GM18951 (cell line): Measurements from ENCODE around the gene TMEM218.

Experiments
- POLR2A ChIP-seq: IDR thresholded peaks from 4 replicates; pipeline ENCODE4 v1.6.1; 2011; ENCODE audit warnings: mild to moderate bottlenecking; ENCODE audit not compliant: insufficient read length, insufficient read depth; ENCODE audit errors: extremely low read depth
- in situ Hi-C: fragments of 300-500 bp; cut with MboI; formaldehyde crosslinking; loops from one replicate; pipeline ENCODE4 v1.12.0; 2022; ENCODE audit warnings: low sequenced_read_pairs, mixed read lengths, inconsistent platforms; ENCODE audit not compliant: unreplicated experiment

The TMEM218 gene

DNA sequence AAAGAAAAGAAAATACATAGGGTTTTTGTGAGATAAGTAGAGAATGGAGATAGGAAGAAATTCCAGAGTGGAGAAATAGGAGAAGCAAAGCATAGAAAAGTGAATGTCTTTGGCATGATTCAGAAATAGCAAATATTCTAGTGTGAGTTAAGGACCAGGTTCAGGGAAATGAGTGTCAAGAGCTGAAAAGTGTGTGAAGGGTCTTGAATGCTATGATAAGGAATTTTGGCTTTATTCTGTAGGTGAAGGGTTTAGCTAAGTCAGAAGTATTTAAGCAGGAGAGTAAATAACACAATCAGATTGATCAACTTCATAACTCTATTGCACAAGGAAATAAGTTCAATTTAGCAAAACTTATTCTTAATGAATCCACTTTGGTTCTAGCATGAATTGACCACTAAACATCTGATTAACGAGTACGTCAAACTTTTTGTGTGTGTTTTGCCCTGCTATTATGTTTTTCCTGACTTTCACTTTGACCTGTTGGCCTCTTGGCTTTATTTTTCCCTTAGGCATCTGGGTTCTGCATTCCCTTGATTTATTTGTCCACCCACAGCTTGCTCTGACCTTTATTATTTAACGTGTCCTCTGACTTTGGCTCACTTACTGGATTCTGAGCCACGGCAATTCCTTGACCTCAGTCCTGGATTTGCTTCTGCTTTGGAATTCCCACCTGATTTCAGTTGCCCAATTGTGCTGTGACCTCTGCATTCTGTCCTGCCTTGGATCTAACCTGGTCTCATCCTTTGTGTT lies 11.9 kb upstream of the TMEM218 start:
- no peak for TF ChIP-seq POLR2A
- in situ Hi-C loops, result no loop called here

DNA sequence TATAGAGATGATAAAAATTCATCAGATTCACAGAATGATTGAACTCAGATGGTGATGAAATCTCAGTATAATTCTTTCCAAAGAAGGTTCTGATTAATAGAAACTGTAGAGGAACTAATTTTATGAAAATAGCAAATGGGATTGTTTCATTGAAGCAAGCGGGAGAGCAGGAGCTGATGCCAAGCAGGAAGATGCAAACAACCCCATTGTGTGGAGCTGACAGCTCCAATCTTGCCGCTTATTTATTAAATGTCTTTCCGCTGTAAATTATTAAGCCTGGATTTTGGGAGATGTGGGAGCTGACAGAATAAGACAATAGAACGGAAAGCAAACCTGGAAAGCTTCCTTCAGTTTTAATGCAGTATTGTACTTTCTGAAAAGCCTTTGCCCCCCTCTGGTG lies 6.0 kb upstream of the TMEM218 start:
- in situ Hi-C loops, result no loop called here
- TF ChIP-seq POLR2A, result no peak

DNA sequence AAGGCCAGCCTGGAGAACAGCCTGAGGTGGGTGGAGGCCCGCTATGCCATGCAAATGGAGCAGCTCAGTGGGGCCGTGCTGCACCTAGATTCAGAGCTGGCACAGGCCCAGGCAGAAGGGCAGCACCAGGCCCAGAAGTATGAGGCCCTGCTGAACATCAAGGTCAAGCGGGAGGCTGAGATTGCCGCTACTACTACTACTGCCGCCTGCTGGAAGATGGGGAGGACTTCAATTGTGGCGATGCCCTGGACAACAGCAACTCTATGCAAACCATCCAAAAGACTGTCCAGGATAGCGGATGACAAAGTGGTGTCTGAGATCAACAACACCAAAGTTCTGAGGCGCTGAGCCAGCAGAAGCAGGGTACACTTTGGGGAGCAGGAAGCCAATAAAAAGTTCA lies 3.1 kb upstream of the TMEM218 start:
- TF ChIP-seq POLR2A, result no peak
- in situ Hi-C loops, result no loop called here

DNA sequence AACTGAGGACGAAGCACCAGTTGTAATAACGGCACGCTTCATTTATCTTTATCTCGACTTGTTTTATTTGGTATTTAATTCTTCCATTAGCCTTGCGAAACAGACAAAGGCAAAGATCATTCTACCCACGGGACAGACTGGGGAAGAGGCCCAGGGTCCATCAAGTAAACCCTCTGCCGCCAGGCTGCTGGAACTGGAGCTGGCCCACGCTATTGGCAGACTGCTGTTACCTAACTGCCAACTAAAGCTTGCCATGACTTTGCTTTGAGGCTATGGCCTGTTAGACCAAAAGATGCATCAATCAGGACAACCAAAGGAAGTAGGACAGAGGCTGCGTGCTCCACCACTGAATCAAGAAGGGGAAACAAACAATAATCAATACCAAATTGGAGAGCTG lies 780 bp upstream of the TMEM218 start:
- in situ Hi-C loops, result no loop called here
- TF ChIP-seq POLR2A, result no peak

- no peak for TF ChIP-seq POLR2A
- in situ Hi-C loops, result no loop called here
Measured at GRCh38 chr11:125111001-125111342, 454 bp downstream of the TMEM218 start.

DNA sequence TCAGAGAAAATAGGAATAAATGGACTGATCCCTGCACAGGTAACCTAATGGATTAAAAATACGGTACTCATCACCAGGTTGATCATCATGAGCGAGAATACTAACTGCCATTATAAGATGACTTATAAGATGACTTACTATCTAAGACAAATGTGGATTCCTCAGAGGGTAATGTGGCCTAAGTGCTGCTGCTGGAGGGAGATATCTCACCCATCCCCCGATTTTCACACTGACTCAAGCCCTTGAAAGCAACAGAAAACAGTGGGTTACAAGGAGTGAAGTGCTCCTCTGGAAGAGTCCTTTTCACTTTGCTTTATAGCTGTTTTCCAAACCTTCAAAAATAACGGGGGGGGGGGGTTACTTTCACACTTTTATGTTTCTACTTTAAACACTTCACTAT lies 920 bp downstream of the TMEM218 start:
- in situ Hi-C loops, result no loop called here
- TF ChIP-seq POLR2A, result no peak

DNA sequence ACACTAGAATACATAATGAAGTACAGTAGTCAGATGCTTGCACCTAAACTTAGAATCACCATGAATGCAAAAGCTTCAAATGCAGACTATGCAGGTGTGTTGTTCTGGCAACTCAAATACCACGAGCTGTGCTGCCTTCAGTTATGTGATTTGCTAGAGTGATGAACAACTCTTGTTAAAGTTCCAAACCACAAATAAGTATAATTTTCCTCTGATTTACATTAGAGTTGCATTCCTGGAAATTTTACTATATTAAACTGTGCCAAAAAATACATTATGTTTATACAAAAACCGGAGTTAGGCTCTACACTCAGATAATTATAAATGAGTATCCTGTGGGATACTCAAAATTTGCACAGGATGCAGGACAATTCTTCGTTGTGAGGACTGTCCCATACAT lies 3.0 kb downstream of the TMEM218 start:
- TF ChIP-seq POLR2A, result no peak
- in situ Hi-C loops, result no loop called here

- TF ChIP-seq POLR2A, result no peak
- in situ Hi-C loops, result no loop called here
Measured at GRCh38 chr11:125105926-125106325, 5.5 kb downstream of the TMEM218 start.

GRCh38 chr11:125102510-125102909 lies 8.9 kb downstream of the TMEM218 start:
- in situ Hi-C loops, result no loop called here

GRCh38 chr11:125102025-125102424 lies 9.4 kb downstream of the TMEM218 start:
- TF ChIP-seq POLR2A, result no peak
- in situ Hi-C loops, result no loop called here

More at GRCh38 chr11:125102510-125102909, 8.9 kb downstream of the TMEM218 start:
- TF ChIP-seq POLR2A, result no peak

- in situ Hi-C loops, result no loop called here
- no peak for TF ChIP-seq POLR2A
Measured at GRCh38 chr11:125101596-125101995, 9.8 kb downstream of the TMEM218 start.

DNA sequence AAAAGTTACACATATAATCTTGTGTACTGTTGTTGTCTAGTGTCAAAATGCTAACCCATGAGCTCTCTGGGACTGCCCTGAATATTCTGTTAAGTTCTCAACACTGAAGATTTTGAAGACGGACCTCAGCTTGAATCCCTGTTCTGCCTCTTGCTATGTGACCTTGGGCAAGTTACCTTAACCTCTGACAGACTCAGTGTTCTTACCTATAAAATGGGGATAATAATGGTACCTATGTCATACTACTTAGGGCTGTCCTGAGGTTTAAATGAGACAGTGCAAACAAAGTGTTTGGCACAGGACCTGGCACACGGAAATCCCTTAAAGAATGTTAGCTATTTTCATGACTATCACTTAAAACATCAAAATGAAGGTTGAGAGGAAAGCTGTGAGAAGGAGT lies 11.3 kb downstream of the TMEM218 start:
- in situ Hi-C loops, result no loop called here
- no peak for TF ChIP-seq POLR2A

DNA sequence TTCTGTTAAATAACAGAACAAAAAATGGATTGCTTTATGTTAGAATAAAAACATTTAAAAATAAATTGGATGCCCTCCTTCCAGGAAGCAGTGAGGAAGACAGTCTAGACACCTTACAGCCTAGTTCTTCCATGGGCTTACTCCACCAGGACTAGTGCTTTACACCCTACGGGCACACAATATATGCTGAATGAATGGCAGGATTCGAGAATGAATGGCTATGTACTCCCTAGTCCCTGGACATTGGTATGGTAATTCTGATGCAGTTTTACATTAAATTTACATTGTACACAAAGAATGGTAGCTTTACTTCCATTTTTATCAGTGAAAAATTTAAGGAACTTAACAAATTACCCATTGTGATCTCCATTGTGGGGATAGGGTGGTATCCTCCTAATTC lies 16.7 kb downstream of the TMEM218 start:
- in situ Hi-C loops, result no loop called here
- TF ChIP-seq POLR2A, result no peak

GRCh38 chr11:125093502-125093901 lies 17.9 kb downstream of the TMEM218 start:
- in situ Hi-C loops, result no loop called here
- no peak for TF ChIP-seq POLR2A

- TF ChIP-seq POLR2A, result no peak
- in situ Hi-C loops, result no loop called here
Measured at GRCh38 chr11:125092669-125093068, 18.8 kb downstream of the TMEM218 start.
